Neural cell (in vitro differentiated cells): ENCODE data around the gene ULK3. TPM values are rescaled to one million over a fixed set of nuclear protein-coding genes. Genes with fewer than 3 reads are reported as not detected.

ENCODE experiments used
- H2AFZ ChIP-seq: fragments of 200-600, 300-800 bp; sonication (generic), shearing (Covaris generic); 2 replicates; pipeline ENCODE4 v1.6.0; 2014; ENCODE audit warnings: low read depth, mild to moderate bottlenecking, antibody characterized with exemption, low read length, moderate library complexity
- H3F3A ChIP-seq: fragments of 200-600 bp; shearing (Covaris generic); 2 replicates; pipeline ENCODE4 v1.6.1; 2016; ENCODE audit warnings: mild to moderate bottlenecking, moderate library complexity, mixed read lengths, antibody characterized with exemption, low read length; ENCODE audit not compliant: insufficient read depth, poor library complexity, severe bottlenecking
- H3K27ac ChIP-seq: fragments of 200-600, 300-800 bp; sonication (generic), shearing (Covaris generic); 2 replicates; pipeline ENCODE4 v1.5.1; 2014; ENCODE audit warnings: mild to moderate bottlenecking, low read length, moderate library complexity
- H3K27me3 ChIP-seq: fragments of 300-800, 200-600 bp; sonication (generic), shearing (Covaris generic); 2 replicates; pipeline ENCODE4 v1.6.0; 2014; ENCODE audit warnings: mild to moderate bottlenecking, low read depth, low read length, moderate library complexity; ENCODE audit not compliant: insufficient read depth
- H3K36me3 ChIP-seq: fragments of 300-800, 200-600 bp; sonication (generic), shearing (Covaris generic); 2 replicates; pipeline ENCODE4 v1.5.1; 2014; ENCODE audit warnings: mild to moderate bottlenecking, antibody characterized with exemption, low read length, moderate library complexity; ENCODE audit not compliant: insufficient read depth
- H3K4me2 ChIP-seq: fragments of 300-800, 200-600 bp; sonication (generic), shearing (Covaris generic); 2 replicates; pipeline ENCODE4 v1.6.0; 2014; ENCODE audit warnings: mild to moderate bottlenecking, low read length
- H3K4me3 ChIP-seq: fragments of 300-800, 200-600 bp; sonication (generic), shearing (Covaris generic); 2 replicates; pipeline ENCODE4 v1.5.1; 2014; ENCODE audit warnings: mild to moderate bottlenecking, low read length, moderate library complexity
- H3K79me2 ChIP-seq: fragments of 200-600 bp; shearing (Covaris generic); replicated peaks from 2 replicates; pipeline ENCODE4 v1.6.0; 2014; ENCODE audit warnings: mild to moderate bottlenecking, low read length, moderate library complexity; ENCODE audit not compliant: insufficient read depth
- H3K9ac ChIP-seq: fragments of 300-800, 200-600 bp; sonication (generic), shearing (Covaris generic); 2 replicates; pipeline ENCODE4 v1.6.1; 2016; ENCODE audit warnings: mild to moderate bottlenecking, low read length, mixed read lengths
- H3K9me2 ChIP-seq: fragments of 200-600 bp; shearing (Covaris generic); 2 replicates; pipeline ENCODE4 v1.6.1; 2016; ENCODE audit warnings: mild to moderate bottlenecking, low read length, mixed read lengths; ENCODE audit not compliant: insufficient read depth
- H3K9me3 ChIP-seq: fragments of 200-600, 300-800 bp; sonication (generic), shearing (Covaris generic); 2 replicates; pipeline ENCODE4 v1.6.1; 2016; ENCODE audit warnings: mild to moderate bottlenecking, mixed run types, low read length, moderate library complexity, mixed read lengths
- H4K20me1 ChIP-seq: fragments of 200-600 bp; shearing (Covaris generic); 2 replicates; pipeline ENCODE4 v1.6.1; 2016; ENCODE audit warnings: mild to moderate bottlenecking, mixed run types; ENCODE audit not compliant: insufficient read depth
- CTCF ChIP-seq: fragments of 450-650 bp; IDR thresholded peaks from 2 replicates; pipeline ENCODE4 v1.5.1; 2014; ENCODE audit warnings: antibody characterized with exemption, mild to moderate bottlenecking, moderate library complexity; ENCODE audit not compliant: poor library complexity, severe bottlenecking
- REST ChIP-seq: IDR thresholded peaks from 2 replicates; pipeline ENCODE4 v1.6.1; 2012; ENCODE audit warnings: borderline replicate concordance
- TAF1 ChIP-seq: IDR thresholded peaks from 2 replicates; pipeline ENCODE4 v1.6.1; 2012; ENCODE audit warnings: low read depth
- polyA plus RNA-seq: library from polyadenylated mRNA; depleted of rRNA; stranded (reverse); fragments of >200 nt; gene quantifications from 2 replicates; pipeline ENCODE4 v1.2.3, GENCODE V29; 2014
- small RNA-seq, 3 experiments: library from RNA; depleted of rRNA; stranded (forward); fragments of <200 nt; gene quantifications; one replicate each; pipeline ENCODE3, GENCODE V24; 2012

Gene ULK3
- polyA plus RNA-seq, 1 donor from 2014 or later, result 193 TPM

GRCh38 chr15:74786551-74787165 lies 56.3 kb downstream of the ULK3 start:
- Histone ChIP-seq H3K9me2 (no peaks in the 10 kb centered on the region), H3K27ac (no peak overlapping the region), H3K9me3 (no peaks in the 10 kb centered on the region), H3K27me3 (no peaks in the 10 kb centered on the region), H3K4me3 (no peak overlapping the region), H3K4me2 (no peak overlapping the region), H3K79me2 (peaks cover 55% of the 10 kb centered on the region), H4K20me1 (peaks cover 5% of the 10 kb centered on the region), H3F3A (no peaks in the 10 kb centered on the region), H3K9ac (no peak overlapping the region), H3K36me3 (no peaks in the 10 kb centered on the region), H2AFZ (no peak overlapping the region)
- TF ChIP-seq TAF1 (no peak), CTCF (no peak), REST (no peak)

Small RNA genes within 50 kb of the gene (small RNA-seq; reads per million reads assigned to genes)
- gene CPLX3 (0 reads per million in 3 experiments), gene MIR4513 (0 reads per million in 3 experiments), gene MIR6882 (2.8 to 15.6 (median 14.7) reads per million in 3 experiments)

Other genes starting within 250 kb of the ULK3 start
- gene CLK3, start 227.3 kb downstream of the ULK3 start, polyA plus RNA-seq, result 88.3 and 91.5 TPM in 2 replicates
- 12.9 and 15.9 TPM in 2 replicates for gene EDC3, start 147.1 kb downstream of the ULK3 start, polyA plus RNA-seq
- 0.09 and 0.36 TPM in 2 replicates for gene CYP1A1, start 117.6 kb downstream of the ULK3 start, polyA plus RNA-seq
- not detected in 2 replicates for gene CYP1A2, start 94.3 kb downstream of the ULK3 start, polyA plus RNA-seq
- gene CSK, start 61.1 kb downstream of the ULK3 start, polyA plus RNA-seq, result 40.5 and 45.5 TPM in 2 replicates
- 0.18 TPM in 1 of 2 replicates, not detected in the other for gene LMAN1L, start 30.3 kb downstream of the ULK3 start, polyA plus RNA-seq
- gene CPLX3, start 16.5 kb downstream of the ULK3 start, polyA plus RNA-seq, result 0.27 and 0.66 TPM in 2 replicates
- 4.5 and 10.9 TPM in 2 replicates for gene SCAMP2, start 30.2 kb upstream of the ULK3 start, polyA plus RNA-seq
- 80.3 and 88.0 TPM in 2 replicates for gene MPI, start 46.9 kb upstream of the ULK3 start, polyA plus RNA-seq
- 250 and 293 TPM in 2 replicates for gene FAM219B, start 63.7 kb upstream of the ULK3 start, polyA plus RNA-seq
- gene COX5A, start 94.9 kb upstream of the ULK3 start, polyA plus RNA-seq, result 132 and 155 TPM in 2 replicates
- gene RPP25, start 113.6 kb upstream of the ULK3 start, polyA plus RNA-seq, result 2.8 and 4.5 TPM in 2 replicates
- gene SCAMP5, start 152.4 kb upstream of the ULK3 start, polyA plus RNA-seq, result 92.5 and 104 TPM in 2 replicates
- 9.0 and 13.6 TPM in 2 replicates for gene PPCDC, start 180.4 kb upstream of the ULK3 start, polyA plus RNA-seq